HG02642 (cell line): Measurements from ENCODE around the gene OSBPL5.

Experiments
- ATAC-seq: cut with Tn5 transposase; IDR thresholded peaks from one replicate; pipeline ENCODE4 v1.9.1; 2021; ENCODE audit warnings: mild to moderate bottlenecking; ENCODE audit not compliant: unreplicated experiment, poor library complexity

Gene OSBPL5

GRCh38 chr11:3105791-3106735 lies 59.0 kb downstream of the OSBPL5 start:
- no peak for ATAC-seq

- ATAC-seq: no peak
Measured at GRCh38 chr11:3104961-3105790, 59.9 kb downstream of the OSBPL5 start.

- no peak for ATAC-seq
Measured at GRCh38 chr11:3104051-3104714, 60.9 kb downstream of the OSBPL5 start.

- no peak for ATAC-seq
Measured at GRCh38 chr11:3103076-3103475, 62.0 kb downstream of the OSBPL5 start.

GRCh38 chr11:3102641-3102921 lies 62.5 kb downstream of the OSBPL5 start:
- no peak for ATAC-seq

GRCh38 chr11:3101921-3102640 lies 63.0 kb downstream of the OSBPL5 start:
- no peak for ATAC-seq

GRCh38 chr11:3099178-3099577 lies 65.9 kb downstream of the OSBPL5 start:
- no peak for ATAC-seq

GRCh38 chr11:3096909-3097530 lies 68.1 kb downstream of the OSBPL5 start:
- ATAC-seq: no peak

- ATAC-seq: no peak
Measured at GRCh38 chr11:3095712-3096361, 69.3 kb downstream of the OSBPL5 start.

- ATAC-seq: no peak
Measured at GRCh38 chr11:3094223-3094824, 70.8 kb downstream of the OSBPL5 start.

GRCh38 chr11:3093281-3094191 lies 71.6 kb downstream of the OSBPL5 start:
- ATAC-seq: no peak

- ATAC-seq: no peak
Measured at GRCh38 chr11:3092603-3093141, 72.4 kb downstream of the OSBPL5 start.

GRCh38 chr11:3091846-3092602 lies 73.1 kb downstream of the OSBPL5 start:
- peak; percentile 68 for ATAC-seq

- ATAC-seq: no peak
Measured at GRCh38 chr11:3091081-3091845, 73.8 kb downstream of the OSBPL5 start.

GRCh38 chr11:3090096-3090901 lies 74.8 kb downstream of the OSBPL5 start:
- ATAC-seq: no peak
